H1 (cell line): ENCODE measurements around the gene SSH2. TPM values are rescaled to one million over a fixed set of nuclear protein-coding genes. Genes with fewer than 3 reads are reported as not detected.

Experiments used
- CTCF ChIA-PET: fragments of 300-600 bp; sonication (Branson Sonifier 250); formaldehyde crosslinking; loops from one replicate; lab custom pipeline; 2021; ENCODE audit not compliant: partially characterized antibody; lab: Charles Lee
- POLR2A ChIA-PET: fragments of 300-600 bp; sonication (Branson Sonifier 250); formaldehyde crosslinking; loops from one replicate; lab custom pipeline; 2021; ENCODE audit warnings: inconsistent platforms; ENCODE audit not compliant: partially characterized antibody; lab: Charles Lee
- DNase-seq, 2 experiments: peaks; one replicate each; pipeline versions ENCODE4 v3.0.0 to v3.0.0-alpha.2; 2010 to 2022; ENCODE audit warnings: low spot score in 2 of 2, low read depth in 1 of 2, mixed read lengths in 1 of 2
- FAIRE-seq: peaks from 2 replicates; lab custom pipeline; 2011; peaks lifted over from hg19 to GRCh38; lab: Jason Lieb, UNC
- H2AFZ ChIP-seq: 2 replicates; pipeline ENCODE4 v1.8.1; 2012; ENCODE audit warnings: low read length, inconsistent platforms
- H2AK5ac ChIP-seq: 2 replicates; pipeline ENCODE4 v1.6.1; 2013; ENCODE audit warnings: low read depth, low read length
- H2BK120ac ChIP-seq: replicated peaks from 2 replicates; pipeline ENCODE3; 2013; ENCODE audit warnings: low read depth, low read length, inconsistent platforms
- H2BK12ac ChIP-seq: 2 replicates; pipeline ENCODE4 v1.6.1; 2013; ENCODE audit warnings: low read depth, low read length
- H2BK15ac ChIP-seq: 2 replicates; pipeline ENCODE4 v1.6.1; 2013; ENCODE audit warnings: low read length
- H2BK20ac ChIP-seq: 2 replicates; pipeline ENCODE4 v1.6.1; 2013; ENCODE audit warnings: low read length
- H2BK5ac ChIP-seq: 2 replicates; pipeline ENCODE4 v1.6.1; 2013; ENCODE audit warnings: low read depth, low read length
- H3K14ac ChIP-seq: 2 replicates; pipeline ENCODE4 v1.6.1; 2013; ENCODE audit warnings: inconsistent platforms; ENCODE audit not compliant: insufficient read length
- H3K18ac ChIP-seq: 2 replicates; pipeline ENCODE4 v1.6.1; 2013; ENCODE audit warnings: low read length; ENCODE audit errors: extremely low read depth
- H3K23ac ChIP-seq: 2 replicates; pipeline ENCODE4 v1.6.1; 2013; ENCODE audit warnings: inconsistent platforms; ENCODE audit not compliant: insufficient read length
- H3K23me2 ChIP-seq: 2 replicates; pipeline ENCODE4 v1.6.1; 2013; ENCODE audit warnings: low read depth, low read length
- H3K27ac ChIP-seq: 2 replicates; pipeline ENCODE4 v1.6.1; 2011; ENCODE audit warnings: low read depth, low read length, inconsistent platforms
- H3K27me3 ChIP-seq, 4 experiments: replicated peaks in 1 of 4; 1 replicate in 1 of 4; 2 replicates in 3 of 4; pipeline versions ENCODE4 v1.6.1 to v1.8.1; 2011 to 2013; ENCODE audit warnings: low read length in 3 of 4, mild to moderate bottlenecking in 3 of 4, inconsistent platforms in 2 of 4, mixed read lengths in 2 of 4, moderate library complexity in 1 of 4; ENCODE audit not compliant: control insufficient read depth in 3 of 4, insufficient read depth in 3 of 4; ENCODE audit errors: extremely low read depth in 1 of 4
- H3K36me3 ChIP-seq, 4 experiments: 2 replicates each; pipeline versions ENCODE4 v1.6.1 to v1.8.1; 2011 to 2013; ENCODE audit warnings: mild to moderate bottlenecking in 4 of 4, low read length in 3 of 4, moderate library complexity in 2 of 4, control low read depth in 1 of 4, inconsistent platforms in 1 of 4; ENCODE audit not compliant: insufficient read depth in 4 of 4, control insufficient read depth in 2 of 4
- H3K4ac ChIP-seq: replicated peaks from 2 replicates; pipeline ENCODE3; 2013; ENCODE audit warnings: low read length, low read depth, mixed read lengths, inconsistent platforms; ENCODE audit not compliant: insufficient read length
- H3K4me1 ChIP-seq, 4 experiments: replicated peaks in 1 of 4; 1 replicate in 1 of 4; 2 replicates in 3 of 4; pipeline versions ENCODE4 v1.6.1 to v1.8.1; 2011 to 2013; ENCODE audit warnings: low read length in 3 of 4, inconsistent platforms in 2 of 4, mixed read lengths in 1 of 4; ENCODE audit not compliant: insufficient read depth in 4 of 4, control insufficient read depth in 3 of 4
- H3K4me2 ChIP-seq, 2 experiments: 2 replicates each; pipeline versions ENCODE4 v1.6.1 to v1.8.1; 2011 to 2013; ENCODE audit warnings: low read depth in 2 of 2, low read length in 2 of 2, control low read depth in 1 of 2, inconsistent platforms in 1 of 2, mild to moderate bottlenecking in 1 of 2; ENCODE audit not compliant: insufficient read depth in 1 of 2
- H3K4me3 ChIP-seq, 4 experiments: fragments of 200-600, 300-600 bp in 1 of 4; sonication (generic), shearing (Covaris generic), sonication (Bioruptor Twin) in 1 of 4; 2 replicates each; pipeline versions ENCODE4 v1.5.1 to v1.8.1; 2011 to 2016; ENCODE audit warnings: low read length in 4 of 4, low read depth in 3 of 4, control low read depth in 2 of 4, inconsistent platforms in 2 of 4, mild to moderate bottlenecking in 2 of 4, mixed read lengths in 1 of 4, moderate library complexity in 1 of 4; ENCODE audit not compliant: insufficient read depth in 2 of 4; ENCODE audit errors: extremely low read depth in 1 of 4
- H3K56ac ChIP-seq: replicated peaks from 2 replicates; pipeline ENCODE3; 2013; ENCODE audit warnings: low read depth, mild to moderate bottlenecking, mixed read lengths, low read length, inconsistent platforms; ENCODE audit not compliant: insufficient read length
- H3K79me1 ChIP-seq: 2 replicates; pipeline ENCODE4 v1.6.1; 2013; ENCODE audit warnings: low read depth, low read length, control low read depth
- H3K79me2 ChIP-seq, 2 experiments: 2 replicates each; pipeline versions ENCODE4 v1.6.1 to v1.8.1; 2012 to 2013; ENCODE audit warnings: low read length in 2 of 2, mild to moderate bottlenecking in 2 of 2, inconsistent platforms in 1 of 2; ENCODE audit not compliant: insufficient read depth in 2 of 2, control insufficient read depth in 1 of 2
- H3K9ac ChIP-seq, 4 experiments: replicated peaks in 1 of 4; 1 replicate in 1 of 4; 2 replicates in 3 of 4; pipeline versions ENCODE4 v1.6.1 to v1.8.1; 2011 to 2013; ENCODE audit warnings: low read depth in 3 of 4, low read length in 3 of 4, control low read depth in 2 of 4, mild to moderate bottlenecking in 2 of 4, moderate library complexity in 2 of 4, inconsistent platforms in 1 of 4; ENCODE audit errors: extremely low read depth in 1 of 4
- H3K9me3 ChIP-seq, 2 experiments: 2 replicates each; pipeline versions ENCODE4 v1.6.1 to v1.8.1; 2012 to 2013; ENCODE audit warnings: mild to moderate bottlenecking in 2 of 2, moderate library complexity in 2 of 2, control low read depth in 1 of 2, inconsistent platforms in 1 of 2, low read depth in 1 of 2, low read length in 1 of 2, mixed read lengths in 1 of 2; ENCODE audit not compliant: insufficient read depth in 2 of 2
- H4K20me1 ChIP-seq, 2 experiments: replicated peaks in 1 of 2; 2 replicates each; pipeline versions ENCODE3 to v1.8.1; 2011 to 2013; ENCODE audit warnings: inconsistent platforms in 2 of 2, low read length in 2 of 2, mild to moderate bottlenecking in 1 of 2; ENCODE audit not compliant: insufficient read depth in 2 of 2, control insufficient read depth in 1 of 2
- H4K5ac ChIP-seq: 2 replicates; pipeline ENCODE4 v1.6.1; 2013; ENCODE audit warnings: low read length, low read depth, mixed read lengths, inconsistent platforms; ENCODE audit not compliant: insufficient read length
- H4K8ac ChIP-seq: 2 replicates; pipeline ENCODE4 v1.8.0; 2013; ENCODE audit warnings: mild to moderate bottlenecking, moderate library complexity, low read length, inconsistent platforms; ENCODE audit not compliant: insufficient read depth; ENCODE audit errors: extremely low read depth
- H4K91ac ChIP-seq: replicated peaks from 2 replicates; pipeline ENCODE3; 2013; ENCODE audit warnings: low read length, mixed read lengths, inconsistent platforms; ENCODE audit not compliant: insufficient read length
- BRCA1 ChIP-seq: IDR thresholded peaks from 2 replicates; pipeline ENCODE4 v1.6.1; 2012; ENCODE audit warnings: low read depth, low read length, improper control_type of control experiment
- CBX5 ChIP-seq: fragments of 300-800, 300-1000 bp; sonication (generic); IDR thresholded peaks from 2 replicates; pipeline ENCODE4 v1.7.1; 2016; ENCODE audit warnings: antibody characterized with exemption, low read length, low read depth
- HDAC6 ChIP-seq: IDR thresholded peaks from one replicate; pipeline ENCODE4 v1.7.1; 2012; ENCODE audit warnings: low read depth, mild to moderate bottlenecking, inconsistent platforms, low read length, moderate library complexity
- NRF1 ChIP-seq: IDR thresholded peaks from 2 replicates; pipeline ENCODE4 v1.6.1; 2011; ENCODE audit warnings: mild to moderate bottlenecking, low read depth, low read length, improper control_type of control experiment
- POLR2AphosphoS5 ChIP-seq: IDR thresholded peaks from 2 replicates; pipeline ENCODE4 v1.6.1; 2011; ENCODE audit warnings: low read depth, low read length
- POU5F1 ChIP-seq: IDR thresholded peaks from 2 replicates; pipeline ENCODE4 v1.6.1; 2011; ENCODE audit warnings: low read depth, mild to moderate bottlenecking, low read length, moderate library complexity
- RFX5 ChIP-seq: IDR thresholded peaks from 2 replicates; pipeline ENCODE4 v1.6.1; 2011; ENCODE audit warnings: low read depth, low read length, improper control_type of control experiment, borderline replicate concordance
- RNF2 ChIP-seq: fragments of 200-900, 300-1000 bp; sonication (generic); IDR thresholded peaks from 2 replicates; pipeline ENCODE4 v1.7.1; 2016; ENCODE audit warnings: borderline replicate concordance, low read depth, mild to moderate bottlenecking, antibody characterized with exemption, low read length; ENCODE audit not compliant: poor library complexity, severe bottlenecking; ENCODE audit errors: missing control alignments
- SIX5 ChIP-seq: IDR thresholded peaks from 2 replicates; pipeline ENCODE4 v1.6.1; 2011; ENCODE audit warnings: mild to moderate bottlenecking, low read depth, low read length
- SP2 ChIP-seq: IDR thresholded peaks from 2 replicates; pipeline ENCODE4 v1.6.1; 2012; ENCODE audit warnings: mild to moderate bottlenecking, low read length, inconsistent platforms
- TEAD4 ChIP-seq: IDR thresholded peaks from 2 replicates; pipeline ENCODE4 v1.6.1; 2012; ENCODE audit warnings: low read depth, low read length, inconsistent platforms, mixed read lengths
- YY1 ChIP-seq: IDR thresholded peaks from 2 replicates; pipeline ENCODE4 v1.6.1; 2011; ENCODE audit warnings: low read depth, mild to moderate bottlenecking, low read length
- ZNF274 ChIP-seq: IDR thresholded peaks from 2 replicates; pipeline ENCODE4 v1.7.0; 2012; ENCODE audit warnings: low read length, borderline replicate concordance; ENCODE audit errors: extremely low read depth
- whole genome bisulfite sequencing, 2 experiments: shearing (Covaris generic) in 1 of 2; methylation state at CpG; one replicate each; pipeline versions ENCODE4 v1.1.6 to v1.1.7; 2013 to 2015; ENCODE audit warnings: low lambda C conversion rate in 2 of 2, mixed read lengths in 2 of 2, inconsistent platforms in 1 of 2, low coverage in 1 of 2, missing lambda C conversion rate in 1 of 2; ENCODE audit not compliant: insufficient replicate concordance in 2 of 2, insufficient coverage in 1 of 2, insufficient read length in 1 of 2; ENCODE audit errors: extremely low coverage in 1 of 2, missing lambda C conversion rate in 1 of 2; 5-methylcytosine and 5-hydroxymethylcytosine counted together
- polyA plus RNA-seq, 7 experiments: library from polyadenylated mRNA; depleted of rRNA in 3 of 7; stranded (reverse) in 5 of 7; unstranded in 2 of 7; fragments of >200 nt in 5 of 7; fragments of 200-250 nt in 2 of 7; gene quantifications; 1 replicate in 5 of 7; 2 replicates in 1 of 7; 4 replicates in 1 of 7; pipeline versions ENCODE4 v1.2.1 to v1.2.3, GENCODE V29; 2011 to 2013; ENCODE audit warnings: missing spikeins in 2 of 7, mixed read lengths in 2 of 7
- total RNA-seq: library from RNA; stranded (reverse); fragmentation: NEBNext Ultra II Directional; extraction: Animal tissue kit (Norgen Biotek cat#: 25700); gene quantifications from 2 replicates; pipeline ENCODE4 v1.2.1, GENCODE V29; 2021

The SSH2 gene
- total and polyA plus RNA-seq, 2 of the 8 experiments (the other 6 are each of a cell fraction or from before 2014, with no cell fraction given), result 5.2 to 15.9 TPM

DNA sequence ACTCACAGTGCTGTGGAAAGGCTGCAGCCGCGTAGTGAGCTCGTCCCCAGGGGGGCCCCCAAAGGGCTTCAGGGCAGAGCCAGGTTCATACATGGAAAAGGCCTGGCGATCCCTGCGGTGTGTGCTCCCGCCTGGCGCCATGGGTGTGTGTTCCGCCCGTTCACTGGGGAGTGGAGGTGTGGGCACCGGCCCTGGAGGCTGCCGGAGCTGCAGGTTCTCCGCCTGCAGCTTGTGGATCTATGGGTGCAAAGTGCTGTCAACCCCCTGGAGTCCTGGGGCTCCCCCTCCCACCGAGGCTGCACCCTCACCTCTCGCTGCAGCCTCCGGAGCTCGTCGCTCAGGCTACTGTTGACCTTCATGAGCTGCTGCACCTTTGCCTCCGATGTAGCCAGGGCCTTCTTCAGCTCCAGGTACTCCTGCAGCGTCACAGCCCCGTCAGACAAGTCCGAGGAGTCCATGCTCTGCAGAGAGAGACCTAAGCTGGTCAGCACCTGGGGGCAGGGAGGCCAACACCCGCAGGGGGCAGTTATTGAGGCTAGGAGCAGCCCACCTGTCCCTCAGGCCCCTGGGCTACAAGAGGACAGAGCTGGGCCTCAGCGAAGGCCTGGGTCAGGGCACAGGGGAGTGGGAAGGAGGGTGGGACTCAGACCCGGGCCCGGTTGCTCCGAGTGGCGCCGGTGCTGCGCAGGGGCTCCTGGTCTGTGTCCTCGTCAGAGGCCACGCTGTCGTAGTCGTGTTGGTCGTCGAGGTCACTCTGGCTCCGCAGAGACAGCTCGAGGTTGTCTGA is 353.6 kb downstream of the SSH2 start:
- no peaks in the 10 kb centered on the region; a peak in 1 of 7 replicates for H3K4me1 ChIP-seq
- peaks cover 9 to 30% (median 15%) of the 10 kb centered on the region in 4 experiments; a peak in 6 of 8 replicates for H3K36me3 ChIP-seq
- H2BK12ac ChIP-seq, result no peak overlapping the region
- no peaks in the 10 kb centered on the region; the same call in 1 of the 2 replicates for H3K23me2 ChIP-seq
- no peak overlapping the region for H2BK120ac ChIP-seq
- POLR2A ChIA-PET, result interaction anchor here (1.2 to 2.8 kb wide), 3 partner anchors 12 to 21 kb away, joined by 3 to 12 read pairs (median 8); partner anchors contain the start of gene ANKRD13B
- FAIRE-seq (no peak), DNase-seq (no peak)
- no peak overlapping the region; the same call in 1 of the 2 replicates for H4K8ac ChIP-seq
- no peak overlapping the region for H2AK5ac ChIP-seq
- H3K23ac ChIP-seq, result no peak overlapping the region
- no peak overlapping the region for H3K4ac ChIP-seq
- no peaks in the 10 kb centered on the region for H3K9me3 ChIP-seq
- WGBS, 2 experiments, result 92% methylated on average over 34 of the region's 37 CpGs; no CpG with 5 or more reads in 1 of the 2 experiments
- no peak overlapping the region for H2BK5ac ChIP-seq
- peaks cover 0 to 5% of the 10 kb centered on the region in 2 experiments for H4K20me1 ChIP-seq
- no peak overlapping the region for H2BK15ac ChIP-seq
- no peak overlapping the region for H3K14ac ChIP-seq
- H2BK20ac ChIP-seq, result no peak overlapping the region
- H3K9ac ChIP-seq, result no peak overlapping the region
- H3K56ac ChIP-seq, result no peak overlapping the region
- no peaks in the 10 kb centered on the region for H3K79me1 ChIP-seq
- no peak overlapping the region for H3K4me2 ChIP-seq
- no peak overlapping the region for H3K27ac ChIP-seq
- H3K4me3 ChIP-seq, result no peak overlapping the region
- CTCF ChIA-PET, result interaction anchor here (0.9 to 15.3 kb wide), 8 partner anchors 7 to 207 kb away, joined by 3 to 193 read pairs (median 9); partner anchors contain the start of genes ABHD15, ANKRD13B and CORO6
- no peak overlapping the region for H3K18ac ChIP-seq
- H3K79me2 ChIP-seq, result no peaks in the 10 kb centered on the region
- no peak overlapping the region for H4K91ac ChIP-seq
- peaks cover 0 to 7% (median 3%) of the 10 kb centered on the region in 4 experiments; a peak in 2 of 7 replicates for H3K27me3 ChIP-seq
- H4K5ac ChIP-seq, result no peak overlapping the region
- no peak overlapping the region for H2AFZ ChIP-seq
- TF ChIP-seq BRCA1 (no peak), RFX5 (no peak), ZNF274 (no peak), HDAC6 (no peak), POU5F1 (no peak), SIX5 (no peak), SP2 (no peak), POLR2AphosphoS5 (no peak), RNF2 (no peak), CBX5 (no peak), NRF1 (no peak), YY1 (no peak), TEAD4 (no peak)
